Measurements from ENCODE around the gene OR10P1. TPM values are rescaled to one million over a fixed set of nuclear protein-coding genes. Genes with fewer than 3 reads are reported as not detected.

Gene OR10P1
- total RNA-seq, 1 donor from 2014 or later: not detected

DNA sequence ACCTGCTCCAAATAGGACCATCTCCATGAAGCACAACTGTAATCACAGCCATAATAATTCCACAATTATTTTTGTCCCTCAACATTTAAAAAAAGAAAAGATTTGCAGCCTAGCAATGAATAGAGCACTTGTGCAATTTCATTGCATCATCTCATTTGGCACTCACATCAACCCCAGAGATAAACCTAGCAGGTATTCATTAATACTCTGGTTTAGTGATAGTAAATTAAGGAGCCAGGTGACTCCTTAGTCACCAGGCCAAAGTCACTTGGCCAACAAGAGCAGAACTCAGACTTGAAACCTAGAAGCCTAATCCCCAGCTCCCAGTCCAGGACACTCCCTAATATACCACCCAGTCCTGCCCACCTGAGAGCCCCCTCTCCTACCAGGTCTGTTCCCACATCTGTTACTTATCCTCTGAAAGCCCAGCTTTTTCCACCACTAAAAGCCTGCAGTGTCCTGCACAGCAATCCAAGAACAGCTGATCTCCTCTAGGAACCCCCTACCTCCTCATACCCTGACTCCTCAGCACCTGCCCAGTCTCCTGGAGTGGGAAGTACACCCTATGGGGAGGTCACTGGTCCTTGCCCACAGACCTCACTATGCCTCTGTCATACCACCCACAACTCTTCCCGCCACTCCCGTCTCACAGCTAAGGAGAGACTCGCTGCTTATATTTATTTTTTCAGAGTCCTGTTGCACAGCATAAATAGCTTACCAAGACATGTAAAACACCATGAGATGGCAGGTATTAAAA, 22.1 kb downstream of the OR10P1 start:
- Histone ChIP-seq H3K4me1 (peaks cover 38% of the 10 kb centered on the region), H3K4me3 (peak overlapping the region; percentile 44), H3K27me3 (ENCODE audit: low read depth) (no peaks in the 10 kb centered on the region), H3K27ac (replicated peaks) (peak overlapping the region; percentile 93), H3K9me3 (replicated peaks) (no peaks in the 10 kb centered on the region), H3K36me3 (no peaks in the 10 kb centered on the region)
- no peak for DNase-seq
- intact Hi-C loops (cut with micrococcal nuclease): no loop called here
- TF ChIP-seq, protein P1, sequence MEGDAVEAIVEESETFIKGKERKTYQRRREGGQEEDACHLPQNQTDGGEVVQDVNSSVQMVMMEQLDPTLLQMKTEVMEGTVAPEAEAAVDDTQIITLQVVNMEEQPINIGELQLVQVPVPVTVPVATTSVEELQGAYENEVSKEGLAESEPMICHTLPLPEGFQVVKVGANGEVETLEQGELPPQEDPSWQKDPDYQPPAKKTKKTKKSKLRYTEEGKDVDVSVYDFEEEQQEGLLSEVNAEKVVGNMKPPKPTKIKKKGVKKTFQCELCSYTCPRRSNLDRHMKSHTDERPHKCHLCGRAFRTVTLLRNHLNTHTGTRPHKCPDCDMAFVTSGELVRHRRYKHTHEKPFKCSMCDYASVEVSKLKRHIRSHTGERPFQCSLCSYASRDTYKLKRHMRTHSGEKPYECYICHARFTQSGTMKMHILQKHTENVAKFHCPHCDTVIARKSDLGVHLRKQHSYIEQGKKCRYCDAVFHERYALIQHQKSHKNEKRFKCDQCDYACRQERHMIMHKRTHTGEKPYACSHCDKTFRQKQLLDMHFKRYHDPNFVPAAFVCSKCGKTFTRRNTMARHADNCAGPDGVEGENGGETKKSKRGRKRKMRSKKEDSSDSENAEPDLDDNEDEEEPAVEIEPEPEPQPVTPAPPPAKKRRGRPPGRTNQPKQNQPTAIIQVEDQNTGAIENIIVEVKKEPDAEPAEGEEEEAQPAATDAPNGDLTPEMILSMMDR (IDR thresholded peaks at IDR 0.05; ENCODE audit: borderline replicate concordance): no peak

GRCh38 chr12:55659486-55660385, 23.0 kb downstream of the OR10P1 start:
- no peaks in the 10 kb centered on the region for H3K9me3 ChIP-seq (replicated peaks)
- H3K27me3 ChIP-seq (ENCODE audit: low read depth): no peaks in the 10 kb centered on the region
- H3K4me1 ChIP-seq: peaks cover 38% of the 10 kb centered on the region
- TF ChIP-seq, protein P1 (IDR thresholded peaks at IDR 0.05; ENCODE audit: borderline replicate concordance): peak; percentile 55
- H3K27ac ChIP-seq (replicated peaks): peak overlapping the region; percentile 93
- peak; percentile 48 for DNase-seq
- H3K4me3 ChIP-seq: peak overlapping the region; percentile 44
- intact Hi-C loops (cut with micrococcal nuclease): no loop called here
- H3K36me3 ChIP-seq: no peaks in the 10 kb centered on the region

DNA sequence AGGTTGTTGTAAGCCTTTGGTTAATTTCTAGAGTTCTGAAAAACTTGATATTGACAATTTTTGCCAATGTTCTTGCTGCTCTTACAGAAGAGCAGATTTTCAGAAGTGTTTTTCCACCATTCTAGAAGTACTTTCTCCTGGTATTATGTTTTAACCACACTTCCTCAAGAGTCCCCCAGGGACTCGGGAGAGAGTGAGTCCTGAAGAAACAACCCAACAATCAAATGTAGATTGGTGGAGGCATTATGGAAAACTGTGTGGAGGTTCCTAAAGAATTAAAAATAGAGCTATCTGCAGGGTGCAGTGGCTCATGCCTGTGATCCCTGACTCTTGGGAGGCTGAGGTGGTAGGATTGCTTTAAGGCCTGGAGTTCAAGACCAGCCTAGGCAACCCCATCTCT, 26.7 kb downstream of the OR10P1 start:
- intact Hi-C loops (cut with micrococcal nuclease): no loop called here
- DNase-seq: no peak
- TF ChIP-seq, protein P1 (IDR thresholded peaks at IDR 0.05; ENCODE audit: borderline replicate concordance): no peak
- no peaks in the 10 kb centered on the region for H3K9me3 ChIP-seq (replicated peaks)
- H3K27ac ChIP-seq (replicated peaks): peak overlapping the region; percentile 36
- H3K4me1 ChIP-seq: peaks cover 17% of the 10 kb centered on the region
- H3K27me3 ChIP-seq (ENCODE audit: low read depth): no peaks in the 10 kb centered on the region
- no peaks in the 10 kb centered on the region for H3K36me3 ChIP-seq
- H3K4me3 ChIP-seq: no peak overlapping the region

GRCh38 chr12:55664826-55665225, 28.1 kb downstream of the OR10P1 start:
- H3K27ac ChIP-seq (replicated peaks): no peak overlapping the region
- intact Hi-C loops (cut with micrococcal nuclease): no loop called here
- H3K4me3 ChIP-seq: no peak overlapping the region
- peaks cover 7% of the 10 kb centered on the region for H3K4me1 ChIP-seq
- no peaks in the 10 kb centered on the region for H3K9me3 ChIP-seq (replicated peaks)
- no peaks in the 10 kb centered on the region for H3K36me3 ChIP-seq
- TF ChIP-seq, protein P1 (IDR thresholded peaks at IDR 0.05; ENCODE audit: borderline replicate concordance): no peak
- H3K27me3 ChIP-seq (ENCODE audit: low read depth): no peaks in the 10 kb centered on the region
- no peak for DNase-seq

GRCh38 chr12:55666508-55666907, 29.8 kb downstream of the OR10P1 start:
- Histone ChIP-seq H3K27ac (replicated peaks) (no peak overlapping the region), H3K9me3 (replicated peaks) (no peaks in the 10 kb centered on the region), H3K27me3 (ENCODE audit: low read depth) (no peaks in the 10 kb centered on the region), H3K36me3 (no peaks in the 10 kb centered on the region), H3K4me1 (no peaks in the 10 kb centered on the region), H3K4me3 (no peak overlapping the region)
- intact Hi-C loops (cut with micrococcal nuclease): no loop called here
- no peak for DNase-seq
- TF ChIP-seq, protein P1 (IDR thresholded peaks at IDR 0.05; ENCODE audit: borderline replicate concordance): no peak
